ENCODE data around the gene ANKRD9. TPM values are rescaled to one million over a fixed set of nuclear protein-coding genes. Genes with fewer than 3 reads are reported as not detected.

Gene ANKRD9
- total RNA-seq, 2 donors from 2014 or later: 6.0 to 6.9 TPM

GRCh38 chr14:102462391-102462790, 47.2 kb downstream of the ANKRD9 start:
- H3K36me3 Mint-ChIP-seq (ENCODE audit: low read depth): peaks cover 15% of the 10 kb centered on the region
- ATAC-seq (replicated peaks): no peak

GRCh38 chr14:102461490-102462338, 47.9 kb downstream of the ANKRD9 start:
- Mint-ChIP-seq H3K9me3 (no peaks in the 10 kb centered on the region), H3K4me3 (no peak overlapping the region), H3K27me3 (no peaks in the 10 kb centered on the region), H3K27ac (no peak overlapping the region), H3K36me3 (ENCODE audit: low read depth) (peaks cover 12% of the 10 kb centered on the region), H3K4me1 (no peaks in the 10 kb centered on the region)
- no peak for ATAC-seq (replicated peaks)

More at GRCh38 chr14:102462391-102462790, 47.2 kb downstream of the ANKRD9 start:
- Mint-ChIP-seq H3K27ac (no peak overlapping the region), H3K4me1 (no peaks in the 10 kb centered on the region), H3K4me3 (no peak overlapping the region), H3K9me3 (no peaks in the 10 kb centered on the region), H3K27me3 (no peaks in the 10 kb centered on the region)

- Mint-ChIP-seq H3K9me3 (no peaks in the 10 kb centered on the region), H3K27ac (no peak overlapping the region), H3K4me1 (no peaks in the 10 kb centered on the region), H3K36me3 (ENCODE audit: low read depth) (no peaks in the 10 kb centered on the region), H3K4me3 (no peak overlapping the region), H3K27me3 (no peaks in the 10 kb centered on the region)
- ATAC-seq (replicated peaks): no peak
Observed at GRCh38 chr14:102457509-102457908, 52.1 kb downstream of the ANKRD9 start.

GRCh38 chr14:102454711-102455110, 54.9 kb downstream of the ANKRD9 start:
- Mint-ChIP-seq H3K4me3 (no peak overlapping the region), H3K9me3 (no peaks in the 10 kb centered on the region), H3K27me3 (no peaks in the 10 kb centered on the region), H3K36me3 (ENCODE audit: low read depth) (peaks cover 25% of the 10 kb centered on the region), H3K27ac (no peak overlapping the region), H3K4me1 (no peaks in the 10 kb centered on the region)
- ATAC-seq (replicated peaks): no peak

GRCh38 chr14:102452302-102452701, 57.3 kb downstream of the ANKRD9 start:
- H3K9me3 Mint-ChIP-seq: no peaks in the 10 kb centered on the region
- peaks cover 30% of the 10 kb centered on the region for H3K36me3 Mint-ChIP-seq (ENCODE audit: low read depth)
- ATAC-seq (replicated peaks): no peak
- no peaks in the 10 kb centered on the region for H3K27me3 Mint-ChIP-seq
- H3K4me3 Mint-ChIP-seq: no peak overlapping the region
- no peak overlapping the region for H3K27ac Mint-ChIP-seq
- no peaks in the 10 kb centered on the region for H3K4me1 Mint-ChIP-seq

Other genes with a start within 250 kb of the ANKRD9 start
- 1 to 10 TPM; 2.3 to 5.5 TPM for gene MOK, start 204.6 kb downstream of the ANKRD9 start, total RNA-seq
- gene ZNF839, start 190.0 kb downstream of the ANKRD9 start, total RNA-seq: 10 to 100 TPM in 1 of 2 donors, 1 to 10 TPM in 1; 8.2 to 11.2 TPM
- gene CINP, start 146.9 kb downstream of the ANKRD9 start, total RNA-seq: 10 to 100 TPM; 33.5 to 37.8 TPM
- 1 to 10 TPM; 4.6 to 4.9 TPM for gene TECPR2, start 146.8 kb downstream of the ANKRD9 start, total RNA-seq
- gene RCOR1, start 82.9 kb upstream of the ANKRD9 start, total RNA-seq: 10 to 100 TPM; 16.4 to 23.6 TPM